ENCODE data around the gene ATG2B. TPM values are rescaled to one million over a fixed set of nuclear protein-coding genes. Genes with fewer than 3 reads are reported as not detected.

The ATG2B gene
- total and polyA plus RNA-seq, 5 donors from 2014 or later: 2.0 to 40.0 (median 2.3) TPM

DNA sequence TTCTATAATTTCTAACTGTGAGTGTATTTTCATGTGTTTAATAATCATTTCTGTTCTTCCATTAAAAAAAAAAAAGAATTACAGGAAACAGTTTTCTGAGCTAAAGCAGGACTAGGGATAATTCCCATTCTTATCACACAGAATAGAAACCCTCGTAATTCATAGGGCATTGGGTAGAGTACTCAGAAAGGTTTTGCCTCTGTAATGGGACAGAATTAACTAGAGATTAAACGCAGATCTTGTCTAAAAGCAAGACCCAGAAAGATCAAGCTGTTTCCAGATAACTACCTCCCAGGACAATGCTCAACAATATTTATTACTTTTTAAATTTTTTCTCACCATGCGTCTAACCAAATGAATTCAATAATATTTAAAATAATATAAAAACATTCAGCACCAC, 10.4 kb upstream of the ATG2B start:
- no peak overlapping the region for H3K4me3 Mint-ChIP-seq

DNA sequence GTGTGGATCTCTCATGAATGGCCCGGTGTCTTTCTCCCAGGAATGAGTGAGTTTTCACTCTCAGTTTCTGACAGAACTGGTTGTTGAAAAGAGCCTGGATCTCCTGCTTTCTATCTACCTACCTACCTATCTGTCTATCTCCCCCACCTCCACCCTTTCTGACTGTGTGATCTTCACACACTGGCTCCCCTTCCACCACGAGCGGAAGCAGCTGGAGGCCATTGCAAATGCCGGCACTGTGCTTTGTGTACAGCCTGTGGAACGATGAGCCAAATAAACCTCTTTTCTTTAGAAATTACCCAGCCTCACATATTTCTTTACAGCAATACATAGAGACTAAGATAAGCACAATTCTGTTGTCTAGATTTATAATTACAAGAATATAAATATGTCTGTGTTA, 7.4 kb upstream of the ATG2B start:
- peaks cover 11% of the 10 kb centered on the region for H3K36me3 Mint-ChIP-seq
- no peak overlapping the region for H3K27ac ChIP-seq (ENCODE audit: insufficient read depth, low read length, poor library complexity, severe bottlenecking)
- H3K27ac Mint-ChIP-seq: peak overlapping the region in 1 of 3 donors; percentile 15
- ATAC-seq (ENCODE audit: low read depth in 2 of 2) (no peak), DNase-seq (no peak)
- peaks cover 4% of the 10 kb centered on the region for H3K4me1 ChIP-seq (ENCODE audit: control insufficient read depth, insufficient read depth, low read length, poor library complexity, severe bottlenecking)
- H3K27me3 ChIP-seq (ENCODE audit: control insufficient read depth, insufficient read depth, low read length): no peaks in the 10 kb centered on the region
- H3K36me3 ChIP-seq (ENCODE audit: control insufficient read depth, insufficient read depth, low read length): no peaks in the 10 kb centered on the region
- H3K4me1 Mint-ChIP-seq: peaks cover 3 to 46% (median 30%) of the 10 kb centered on the region in 4 donors
- no peaks in the 10 kb centered on the region for H3K9me3 ChIP-seq (ENCODE audit: control insufficient read depth in 2 of 2, low read length in 2 of 2)
- no peaks in the 10 kb centered on the region for H3K27me3 Mint-ChIP-seq
- H3K4me3 Mint-ChIP-seq: no peak overlapping the region
- peaks cover 0 to 5% (median 0%) of the 10 kb centered on the region in 7 donors for H3K9me3 Mint-ChIP-seq
- H3K4me3 ChIP-seq (ENCODE audit: low read depth, low read length): no peak overlapping the region

More for the DNA sequence above, 10.4 kb upstream of the ATG2B start:
- ATAC-seq (ENCODE audit: low read depth in 2 of 2) (no peak), DNase-seq (no peak)
- Histone ChIP-seq H3K27me3 (ENCODE audit: control insufficient read depth, insufficient read depth, low read length) (no peaks in the 10 kb centered on the region), H3K4me3 (ENCODE audit: low read depth, low read length) (no peak overlapping the region), H3K36me3 (ENCODE audit: control insufficient read depth, insufficient read depth, low read length) (no peaks in the 10 kb centered on the region), H3K9me3 (ENCODE audit: control insufficient read depth in 2 of 2, low read length in 2 of 2) (no peaks in the 10 kb centered on the region), H3K27ac (ENCODE audit: insufficient read depth, low read length, poor library complexity, severe bottlenecking) (no peak overlapping the region), H3K4me1 (ENCODE audit: control insufficient read depth, insufficient read depth, low read length, poor library complexity, severe bottlenecking) (no peaks in the 10 kb centered on the region)
- Mint-ChIP-seq H3K27me3 (no peaks in the 10 kb centered on the region), H3K36me3 (peaks cover 9% of the 10 kb centered on the region), H3K27ac (no peak overlapping the region), H3K9me3 (peaks cover 0 to 5% (median 0%) of the 10 kb centered on the region in 7 donors), H3K4me1 (peaks cover 14 to 31% (median 21%) of the 10 kb centered on the region in 4 donors)

DNA sequence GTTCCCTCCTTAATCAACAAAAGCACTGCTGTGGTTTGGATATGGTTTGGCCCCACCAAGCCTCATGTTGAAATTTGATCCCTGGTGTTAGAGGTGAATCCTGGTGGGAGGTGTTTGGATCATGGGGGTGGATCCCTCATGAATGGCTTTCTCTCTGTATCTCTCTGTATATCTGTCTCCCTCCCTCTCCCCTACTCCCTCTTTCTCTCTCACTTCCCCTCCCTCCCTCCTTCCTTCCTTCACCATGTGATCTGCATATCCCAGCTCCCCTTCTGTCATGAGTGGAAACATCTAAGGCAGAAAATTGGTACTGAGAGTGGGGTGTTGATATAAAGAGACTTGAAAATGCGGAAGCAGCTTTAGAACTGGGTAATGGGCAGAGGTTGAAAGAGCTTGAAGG, 5.4 kb upstream of the ATG2B start:
- no peak overlapping the region for H3K27ac ChIP-seq (ENCODE audit: insufficient read depth, low read length, poor library complexity, severe bottlenecking)
- Mint-ChIP-seq H3K36me3 (peaks cover 11% of the 10 kb centered on the region), H3K27ac (peak overlapping the region in 1 of 3 donors; percentile 76), H3K9me3 (peaks cover 0 to 5% (median 0%) of the 10 kb centered on the region in 7 donors), H3K27me3 (no peaks in the 10 kb centered on the region), H3K4me1 (peaks cover 3 to 62% (median 43%) of the 10 kb centered on the region in 4 donors), H3K4me3 (peak overlapping the region in 1 of 4 donors; percentile 51)
- H3K36me3 ChIP-seq (ENCODE audit: control insufficient read depth, insufficient read depth, low read length): no peaks in the 10 kb centered on the region
- H3K4me3 ChIP-seq (ENCODE audit: low read depth, low read length): no peak overlapping the region
- DNase-seq (no peak), ATAC-seq (ENCODE audit: low read depth in 2 of 2) (no peak)
- H3K27me3 ChIP-seq (ENCODE audit: control insufficient read depth, insufficient read depth, low read length): no peaks in the 10 kb centered on the region
- H3K9me3 ChIP-seq (ENCODE audit: control insufficient read depth in 2 of 2, low read length in 2 of 2): no peaks in the 10 kb centered on the region
- peaks cover 20% of the 10 kb centered on the region for H3K4me1 ChIP-seq (ENCODE audit: control insufficient read depth, insufficient read depth, low read length, poor library complexity, severe bottlenecking)

DNA sequence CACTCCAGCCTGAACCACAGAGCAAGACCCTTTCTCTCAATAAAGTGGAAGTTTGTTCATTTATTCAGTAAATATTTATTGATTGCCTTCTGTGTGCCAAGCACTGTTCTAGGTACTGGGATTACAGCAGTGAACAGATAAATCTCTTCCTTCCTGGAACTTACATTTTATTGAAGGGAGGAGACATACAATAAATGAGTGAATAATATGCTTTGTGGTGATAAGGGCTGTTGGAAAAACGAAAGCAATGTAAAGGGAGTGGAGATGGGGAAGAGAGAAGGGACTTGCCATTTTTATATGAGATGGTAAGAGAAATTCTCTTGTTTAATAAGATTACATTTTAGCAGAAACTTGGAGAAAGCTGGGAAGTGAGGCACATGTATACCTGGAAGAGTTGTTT, 1.8 kb upstream of the ATG2B start:
- Mint-ChIP-seq H3K4me3 (peak overlapping the region; percentile 90 to 95 (median 92)), H3K27me3 (no peaks in the 10 kb centered on the region), H3K36me3 (peaks cover 11% of the 10 kb centered on the region), H3K4me1 (peaks cover 19 to 70% (median 57%) of the 10 kb centered on the region in 4 donors), H3K9me3 (peaks cover 0 to 5% (median 0%) of the 10 kb centered on the region in 7 donors), H3K27ac (peak overlapping the region in 1 of 3 donors; percentile 88)
- ATAC-seq (ENCODE audit: low read depth in 2 of 2): no peak
- Histone ChIP-seq H3K9me3 (ENCODE audit: control insufficient read depth in 2 of 2, low read length in 2 of 2) (no peaks in the 10 kb centered on the region), H3K27ac (ENCODE audit: insufficient read depth, low read length, poor library complexity, severe bottlenecking) (no peak overlapping the region), H3K36me3 (ENCODE audit: control insufficient read depth, insufficient read depth, low read length) (no peaks in the 10 kb centered on the region), H3K27me3 (ENCODE audit: control insufficient read depth, insufficient read depth, low read length) (no peaks in the 10 kb centered on the region), H3K4me3 (ENCODE audit: low read depth, low read length) (peak overlapping the region; percentile 87), H3K4me1 (ENCODE audit: control insufficient read depth, insufficient read depth, low read length, poor library complexity, severe bottlenecking) (peaks cover 43% of the 10 kb centered on the region)
- DNase-seq: no peak

DNA sequence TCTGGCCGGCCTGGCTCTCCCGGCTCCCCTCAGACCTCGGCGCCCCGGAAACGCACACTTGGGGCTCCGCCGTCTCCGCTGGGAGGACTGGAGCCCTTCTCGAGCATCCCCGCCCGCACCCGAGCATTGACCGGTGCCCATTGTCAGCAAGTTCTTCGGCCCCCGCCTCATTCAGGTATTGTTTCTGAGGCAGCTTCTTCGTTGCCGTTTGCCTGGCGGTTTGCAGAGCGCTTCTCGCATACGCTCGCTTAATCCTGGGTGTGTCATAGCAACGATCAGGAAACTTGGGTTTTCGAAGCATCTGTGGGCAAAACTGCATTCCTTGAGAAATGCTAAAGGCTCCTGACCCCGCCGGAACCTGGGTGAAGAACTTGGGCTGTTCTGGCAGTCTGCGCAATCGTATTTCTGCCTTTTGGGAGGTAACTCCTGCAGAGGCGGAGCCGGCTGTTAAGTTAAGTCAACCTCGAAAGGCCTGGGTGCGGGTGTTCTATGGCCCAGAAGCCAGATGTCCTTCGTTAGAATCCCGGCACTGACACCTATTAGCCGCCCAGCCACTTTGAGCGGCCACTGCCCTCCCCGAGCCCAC, 703 bp upstream of the ATG2B start:
- Histone ChIP-seq H3K9me3 (ENCODE audit: control insufficient read depth in 2 of 2, low read length in 2 of 2) (no peaks in the 10 kb centered on the region), H3K27ac (ENCODE audit: insufficient read depth, low read length, poor library complexity, severe bottlenecking) (peak overlapping the region; percentile 96), H3K4me1 (ENCODE audit: control insufficient read depth, insufficient read depth, low read length, poor library complexity, severe bottlenecking) (peaks cover 49% of the 10 kb centered on the region), H3K36me3 (ENCODE audit: control insufficient read depth, insufficient read depth, low read length) (no peaks in the 10 kb centered on the region), H3K27me3 (ENCODE audit: control insufficient read depth, insufficient read depth, low read length) (no peaks in the 10 kb centered on the region), H3K4me3 (ENCODE audit: low read depth, low read length) (peak overlapping the region; percentile 87)
- peaks cover 0 to 2% (median 0%) of the 10 kb centered on the region in 7 donors for H3K9me3 Mint-ChIP-seq
- ATAC-seq (ENCODE audit: low read depth in 2 of 2): peak; percentile 5 to 7
- H3K36me3 Mint-ChIP-seq: peaks cover 8% of the 10 kb centered on the region
- H3K27me3 Mint-ChIP-seq: no peaks in the 10 kb centered on the region
- H3K4me1 Mint-ChIP-seq: peaks cover 18 to 70% (median 59%) of the 10 kb centered on the region in 4 donors
- peak overlapping the region; percentile 90 to 95 (median 92) for H3K4me3 Mint-ChIP-seq
- DNase-seq: peak in 1 of 3 donors; percentile 67
- H3K27ac Mint-ChIP-seq: peak overlapping the region; percentile 79 to 90 (median 88)

DNA sequence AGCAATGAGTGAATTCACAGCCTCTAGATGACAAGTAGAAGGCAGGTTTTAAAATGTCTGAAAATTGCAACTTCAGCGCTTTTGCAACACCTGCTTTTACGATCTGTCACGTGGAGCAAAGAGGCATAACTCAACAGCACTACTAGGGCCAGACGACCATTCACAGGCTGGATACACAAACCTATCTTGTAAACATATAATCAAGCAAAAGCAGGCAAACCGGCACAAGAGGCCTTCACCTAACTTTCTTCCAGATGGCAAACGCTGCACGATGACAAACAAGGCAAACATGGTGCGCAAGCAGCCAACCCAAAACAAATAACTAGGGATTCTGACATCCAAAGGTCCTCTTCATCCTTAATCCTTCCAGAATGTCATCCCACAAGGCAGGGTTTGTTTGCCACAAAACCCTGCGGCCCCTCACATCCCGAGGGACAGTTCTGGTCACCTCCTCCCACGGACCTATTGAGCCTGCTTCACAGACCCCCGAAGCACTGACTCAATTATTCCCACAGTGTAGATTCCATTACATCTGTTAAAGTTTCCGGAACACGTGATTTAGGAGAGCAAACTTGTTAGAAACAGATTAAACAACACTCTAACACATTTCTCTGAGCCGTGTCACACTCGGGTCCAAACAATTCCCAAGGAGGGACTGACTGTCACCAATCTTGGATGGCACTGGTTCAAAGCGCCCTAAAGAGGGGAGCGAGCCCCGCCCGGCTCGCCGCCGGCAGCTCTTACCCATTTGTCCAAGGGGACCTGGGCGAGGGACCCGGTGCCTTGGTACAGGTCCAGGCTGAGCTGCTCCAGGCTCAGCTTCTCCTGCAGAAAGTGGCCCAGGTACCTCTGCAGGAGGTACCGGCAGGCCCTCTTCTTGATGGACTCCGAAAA, 823 bp downstream of the ATG2B start:
- peak overlapping the region; percentile 63 to 99 (median 89) for H3K27ac Mint-ChIP-seq
- no peaks in the 10 kb centered on the region for H3K9me3 Mint-ChIP-seq
- peaks cover 7% of the 10 kb centered on the region for H3K36me3 Mint-ChIP-seq
- H3K4me1 Mint-ChIP-seq: peaks cover 23 to 72% (median 60%) of the 10 kb centered on the region in 4 donors
- Histone ChIP-seq H3K27ac (ENCODE audit: insufficient read depth, low read length, poor library complexity, severe bottlenecking) (peak overlapping the region; percentile 96), H3K9me3 (ENCODE audit: control insufficient read depth in 2 of 2, low read length in 2 of 2) (no peaks in the 10 kb centered on the region), H3K27me3 (ENCODE audit: control insufficient read depth, insufficient read depth, low read length) (no peaks in the 10 kb centered on the region), H3K4me3 (ENCODE audit: low read depth, low read length) (peak overlapping the region; percentile 95), H3K36me3 (ENCODE audit: control insufficient read depth, insufficient read depth, low read length) (no peaks in the 10 kb centered on the region), H3K4me1 (ENCODE audit: control insufficient read depth, insufficient read depth, low read length, poor library complexity, severe bottlenecking) (peaks cover 49% of the 10 kb centered on the region)
- no peaks in the 10 kb centered on the region for H3K27me3 Mint-ChIP-seq
- DNase-seq: peak; percentile 53 to 88 (median 80)
- peak overlapping the region; percentile 90 to 99 (median 95) for H3K4me3 Mint-ChIP-seq
- peak; percentile 31 to 46 for ATAC-seq (ENCODE audit: low read depth in 2 of 2)

DNA sequence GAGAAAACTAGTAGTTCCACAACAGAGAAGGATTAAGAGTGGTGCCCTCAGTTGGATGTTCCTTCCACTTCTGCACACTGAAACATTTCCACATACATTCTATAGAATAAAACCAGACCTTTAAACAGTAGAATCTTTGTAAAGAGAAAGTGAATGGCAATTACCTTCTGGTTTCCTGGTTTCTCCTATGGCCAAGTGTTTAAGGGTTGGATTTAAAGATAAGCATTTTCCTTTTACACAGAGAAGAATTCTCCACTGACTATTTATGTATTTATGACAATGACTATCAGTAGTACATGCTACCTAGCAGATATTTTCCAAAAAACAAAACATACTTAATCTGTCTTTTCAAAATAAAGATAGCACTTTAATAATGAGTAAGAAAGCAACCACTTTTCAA, 3.2 kb downstream of the ATG2B start:
- H3K4me1 Mint-ChIP-seq: peaks cover 33 to 71% (median 59%) of the 10 kb centered on the region in 4 donors

More for the DNA sequence above, 3.2 kb downstream of the ATG2B start:
- ATAC-seq (ENCODE audit: low read depth in 2 of 2) (no peak), DNase-seq (no peak)
- Mint-ChIP-seq H3K36me3 (peaks cover 12% of the 10 kb centered on the region), H3K9me3 (no peaks in the 10 kb centered on the region), H3K27me3 (no peaks in the 10 kb centered on the region), H3K4me3 (peak overlapping the region in 2 of 4 donors; percentile 4 to 28), H3K27ac (no peak overlapping the region)
- no peaks in the 10 kb centered on the region for H3K9me3 ChIP-seq (ENCODE audit: control insufficient read depth in 2 of 2, low read length in 2 of 2)
- no peaks in the 10 kb centered on the region for H3K36me3 ChIP-seq (ENCODE audit: control insufficient read depth, insufficient read depth, low read length)
- H3K27ac ChIP-seq (ENCODE audit: insufficient read depth, low read length, poor library complexity, severe bottlenecking): no peak overlapping the region
- peaks cover 43% of the 10 kb centered on the region for H3K4me1 ChIP-seq (ENCODE audit: control insufficient read depth, insufficient read depth, low read length, poor library complexity, severe bottlenecking)
- no peak overlapping the region for H3K4me3 ChIP-seq (ENCODE audit: low read depth, low read length)
- no peaks in the 10 kb centered on the region for H3K27me3 ChIP-seq (ENCODE audit: control insufficient read depth, insufficient read depth, low read length)
